H1 (cell line): Measurements from ENCODE around the gene STARD13. TPM values are rescaled to one million over a fixed set of nuclear protein-coding genes. Genes with fewer than 3 reads are reported as not detected.

Source experiments
- CTCF ChIA-PET: fragments of 300-600 bp; sonication (Branson Sonifier 250); formaldehyde crosslinking; loops from one replicate; lab custom pipeline; 2021; ENCODE audit not compliant: partially characterized antibody; lab: Charles Lee
- POLR2A ChIA-PET: fragments of 300-600 bp; sonication (Branson Sonifier 250); formaldehyde crosslinking; loops from one replicate; lab custom pipeline; 2021; ENCODE audit warnings: inconsistent platforms; ENCODE audit not compliant: partially characterized antibody; lab: Charles Lee
- DNase-seq, 2 experiments: peaks; one replicate each; pipeline versions ENCODE4 v3.0.0 to v3.0.0-alpha.2; 2010 to 2022; ENCODE audit warnings: low spot score in 2 of 2, low read depth in 1 of 2, mixed read lengths in 1 of 2
- FAIRE-seq: peaks from 2 replicates; lab custom pipeline; 2011; peaks lifted over from hg19 to GRCh38; lab: Jason Lieb, UNC
- H2AFZ ChIP-seq: 2 replicates; pipeline ENCODE4 v1.8.1; 2012; ENCODE audit warnings: low read length, inconsistent platforms
- H2AK5ac ChIP-seq: 2 replicates; pipeline ENCODE4 v1.6.1; 2013; ENCODE audit warnings: low read depth, low read length
- H2BK120ac ChIP-seq: replicated peaks from 2 replicates; pipeline ENCODE3; 2013; ENCODE audit warnings: low read depth, low read length, inconsistent platforms
- H2BK12ac ChIP-seq: 2 replicates; pipeline ENCODE4 v1.6.1; 2013; ENCODE audit warnings: low read depth, low read length
- H2BK15ac ChIP-seq: 2 replicates; pipeline ENCODE4 v1.6.1; 2013; ENCODE audit warnings: low read length
- H2BK20ac ChIP-seq: 2 replicates; pipeline ENCODE4 v1.6.1; 2013; ENCODE audit warnings: low read length
- H2BK5ac ChIP-seq: 2 replicates; pipeline ENCODE4 v1.6.1; 2013; ENCODE audit warnings: low read depth, low read length
- H3K14ac ChIP-seq: 2 replicates; pipeline ENCODE4 v1.6.1; 2013; ENCODE audit warnings: inconsistent platforms; ENCODE audit not compliant: insufficient read length
- H3K18ac ChIP-seq: 2 replicates; pipeline ENCODE4 v1.6.1; 2013; ENCODE audit warnings: low read length; ENCODE audit errors: extremely low read depth
- H3K23ac ChIP-seq: 2 replicates; pipeline ENCODE4 v1.6.1; 2013; ENCODE audit warnings: inconsistent platforms; ENCODE audit not compliant: insufficient read length
- H3K23me2 ChIP-seq: 2 replicates; pipeline ENCODE4 v1.6.1; 2013; ENCODE audit warnings: low read depth, low read length
- H3K27ac ChIP-seq: 2 replicates; pipeline ENCODE4 v1.6.1; 2011; ENCODE audit warnings: low read depth, low read length, inconsistent platforms
- H3K27me3 ChIP-seq, 4 experiments: replicated peaks in 1 of 4; 1 replicate in 1 of 4; 2 replicates in 3 of 4; pipeline versions ENCODE4 v1.6.1 to v1.8.1; 2011 to 2013; ENCODE audit warnings: low read length in 3 of 4, mild to moderate bottlenecking in 3 of 4, inconsistent platforms in 2 of 4, mixed read lengths in 2 of 4, moderate library complexity in 1 of 4; ENCODE audit not compliant: control insufficient read depth in 3 of 4, insufficient read depth in 3 of 4; ENCODE audit errors: extremely low read depth in 1 of 4
- H3K36me3 ChIP-seq, 4 experiments: 2 replicates each; pipeline versions ENCODE4 v1.6.1 to v1.8.1; 2011 to 2013; ENCODE audit warnings: mild to moderate bottlenecking in 4 of 4, low read length in 3 of 4, moderate library complexity in 2 of 4, control low read depth in 1 of 4, inconsistent platforms in 1 of 4; ENCODE audit not compliant: insufficient read depth in 4 of 4, control insufficient read depth in 2 of 4
- H3K4ac ChIP-seq: replicated peaks from 2 replicates; pipeline ENCODE3; 2013; ENCODE audit warnings: low read length, low read depth, mixed read lengths, inconsistent platforms; ENCODE audit not compliant: insufficient read length
- H3K4me1 ChIP-seq, 4 experiments: replicated peaks in 1 of 4; 1 replicate in 1 of 4; 2 replicates in 3 of 4; pipeline versions ENCODE4 v1.6.1 to v1.8.1; 2011 to 2013; ENCODE audit warnings: low read length in 3 of 4, inconsistent platforms in 2 of 4, mixed read lengths in 1 of 4; ENCODE audit not compliant: insufficient read depth in 4 of 4, control insufficient read depth in 3 of 4
- H3K4me2 ChIP-seq, 2 experiments: 2 replicates each; pipeline versions ENCODE4 v1.6.1 to v1.8.1; 2011 to 2013; ENCODE audit warnings: low read depth in 2 of 2, low read length in 2 of 2, control low read depth in 1 of 2, inconsistent platforms in 1 of 2, mild to moderate bottlenecking in 1 of 2; ENCODE audit not compliant: insufficient read depth in 1 of 2
- H3K4me3 ChIP-seq, 4 experiments: fragments of 200-600, 300-600 bp in 1 of 4; sonication (generic), shearing (Covaris generic), sonication (Bioruptor Twin) in 1 of 4; 2 replicates each; pipeline versions ENCODE4 v1.5.1 to v1.8.1; 2011 to 2016; ENCODE audit warnings: low read length in 4 of 4, low read depth in 3 of 4, control low read depth in 2 of 4, inconsistent platforms in 2 of 4, mild to moderate bottlenecking in 2 of 4, mixed read lengths in 1 of 4, moderate library complexity in 1 of 4; ENCODE audit not compliant: insufficient read depth in 2 of 4; ENCODE audit errors: extremely low read depth in 1 of 4
- H3K56ac ChIP-seq: replicated peaks from 2 replicates; pipeline ENCODE3; 2013; ENCODE audit warnings: low read depth, mild to moderate bottlenecking, mixed read lengths, low read length, inconsistent platforms; ENCODE audit not compliant: insufficient read length
- H3K79me1 ChIP-seq: 2 replicates; pipeline ENCODE4 v1.6.1; 2013; ENCODE audit warnings: low read depth, low read length, control low read depth
- H3K79me2 ChIP-seq, 2 experiments: 2 replicates each; pipeline versions ENCODE4 v1.6.1 to v1.8.1; 2012 to 2013; ENCODE audit warnings: low read length in 2 of 2, mild to moderate bottlenecking in 2 of 2, inconsistent platforms in 1 of 2; ENCODE audit not compliant: insufficient read depth in 2 of 2, control insufficient read depth in 1 of 2
- H3K9ac ChIP-seq, 4 experiments: replicated peaks in 1 of 4; 1 replicate in 1 of 4; 2 replicates in 3 of 4; pipeline versions ENCODE4 v1.6.1 to v1.8.1; 2011 to 2013; ENCODE audit warnings: low read depth in 3 of 4, low read length in 3 of 4, control low read depth in 2 of 4, mild to moderate bottlenecking in 2 of 4, moderate library complexity in 2 of 4, inconsistent platforms in 1 of 4; ENCODE audit errors: extremely low read depth in 1 of 4
- H3K9me3 ChIP-seq, 2 experiments: 2 replicates each; pipeline versions ENCODE4 v1.6.1 to v1.8.1; 2012 to 2013; ENCODE audit warnings: mild to moderate bottlenecking in 2 of 2, moderate library complexity in 2 of 2, control low read depth in 1 of 2, inconsistent platforms in 1 of 2, low read depth in 1 of 2, low read length in 1 of 2, mixed read lengths in 1 of 2; ENCODE audit not compliant: insufficient read depth in 2 of 2
- H4K20me1 ChIP-seq, 2 experiments: replicated peaks in 1 of 2; 2 replicates each; pipeline versions ENCODE3 to v1.8.1; 2011 to 2013; ENCODE audit warnings: inconsistent platforms in 2 of 2, low read length in 2 of 2, mild to moderate bottlenecking in 1 of 2; ENCODE audit not compliant: insufficient read depth in 2 of 2, control insufficient read depth in 1 of 2
- H4K5ac ChIP-seq: 2 replicates; pipeline ENCODE4 v1.6.1; 2013; ENCODE audit warnings: low read length, low read depth, mixed read lengths, inconsistent platforms; ENCODE audit not compliant: insufficient read length
- H4K8ac ChIP-seq: 2 replicates; pipeline ENCODE4 v1.8.0; 2013; ENCODE audit warnings: mild to moderate bottlenecking, moderate library complexity, low read length, inconsistent platforms; ENCODE audit not compliant: insufficient read depth; ENCODE audit errors: extremely low read depth
- H4K91ac ChIP-seq: replicated peaks from 2 replicates; pipeline ENCODE3; 2013; ENCODE audit warnings: low read length, mixed read lengths, inconsistent platforms; ENCODE audit not compliant: insufficient read length
- CBX8 ChIP-seq: fragments of 300-800, 300-1000 bp; sonication (generic); IDR thresholded peaks from 2 replicates; pipeline ENCODE4 v1.7.1; 2016; ENCODE audit warnings: low read depth, low read length, borderline replicate concordance
- CTBP2 ChIP-seq: IDR thresholded peaks from 2 replicates; pipeline ENCODE4 v1.7.0; 2011; ENCODE audit warnings: borderline replicate concordance, mild to moderate bottlenecking, moderate library complexity, mixed read lengths, low read length; ENCODE audit not compliant: insufficient read depth, insufficient read length
- FOSL1 ChIP-seq: IDR thresholded peaks from 2 replicates; pipeline ENCODE4 v1.6.1; 2011; ENCODE audit warnings: mild to moderate bottlenecking, low read depth, low read length, moderate library complexity; ENCODE audit not compliant: insufficient read depth
- HDAC6 ChIP-seq: IDR thresholded peaks from one replicate; pipeline ENCODE4 v1.7.1; 2012; ENCODE audit warnings: low read depth, mild to moderate bottlenecking, inconsistent platforms, low read length, moderate library complexity
- RBBP5 ChIP-seq: IDR thresholded peaks from 2 replicates; pipeline ENCODE4 v1.7.1; 2012; ENCODE audit warnings: low read depth, mild to moderate bottlenecking, inconsistent platforms, low read length, moderate library complexity, borderline replicate concordance
- RFX5 ChIP-seq: IDR thresholded peaks from 2 replicates; pipeline ENCODE4 v1.6.1; 2011; ENCODE audit warnings: low read depth, low read length, improper control_type of control experiment, borderline replicate concordance
- TEAD4 ChIP-seq: IDR thresholded peaks from 2 replicates; pipeline ENCODE4 v1.6.1; 2012; ENCODE audit warnings: low read depth, low read length, inconsistent platforms, mixed read lengths
- WGBS, 2 experiments: shearing (Covaris generic) in 1 of 2; methylation state at CpG; one replicate each; pipeline versions ENCODE4 v1.1.6 to v1.1.7; 2013 to 2015; ENCODE audit warnings: low lambda C conversion rate in 2 of 2, mixed read lengths in 2 of 2, inconsistent platforms in 1 of 2, low coverage in 1 of 2, missing lambda C conversion rate in 1 of 2; ENCODE audit not compliant: insufficient replicate concordance in 2 of 2, insufficient coverage in 1 of 2, insufficient read length in 1 of 2; ENCODE audit errors: extremely low coverage in 1 of 2, missing lambda C conversion rate in 1 of 2; 5-methylcytosine and 5-hydroxymethylcytosine counted together
- polyA plus RNA-seq, 7 experiments: library from polyadenylated mRNA; depleted of rRNA in 3 of 7; stranded (reverse) in 5 of 7; unstranded in 2 of 7; fragments of >200 nt in 5 of 7; fragments of 200-250 nt in 2 of 7; gene quantifications; 1 replicate in 5 of 7; 2 replicates in 1 of 7; 4 replicates in 1 of 7; pipeline versions ENCODE4 v1.2.1 to v1.2.3, GENCODE V29; 2011 to 2013; ENCODE audit warnings: missing spikeins in 2 of 7, mixed read lengths in 2 of 7
- total RNA-seq: library from RNA; stranded (reverse); fragmentation: NEBNext Ultra II Directional; extraction: Animal tissue kit (Norgen Biotek cat#: 25700); gene quantifications from 2 replicates; pipeline ENCODE4 v1.2.1, GENCODE V29; 2021
- TF ChIP-seq, protein P1 (sequence below): IDR thresholded peaks from 2 replicates; pipeline ENCODE4 v1.6.1; 2012; ENCODE audit warnings: inconsistent platforms
- TF ChIP-seq, protein P2 (sequence below): IDR thresholded peaks from 2 replicates; pipeline ENCODE4 v1.6.1; 2011; ENCODE audit warnings: low read length, improper control_type of control experiment

STARD13 gene
- total and polyA plus RNA-seq, 2 of the 8 experiments (the other 6 are each of a cell fraction or from before 2014, with no cell fraction given): 0.82 to 2.9 TPM

DNA sequence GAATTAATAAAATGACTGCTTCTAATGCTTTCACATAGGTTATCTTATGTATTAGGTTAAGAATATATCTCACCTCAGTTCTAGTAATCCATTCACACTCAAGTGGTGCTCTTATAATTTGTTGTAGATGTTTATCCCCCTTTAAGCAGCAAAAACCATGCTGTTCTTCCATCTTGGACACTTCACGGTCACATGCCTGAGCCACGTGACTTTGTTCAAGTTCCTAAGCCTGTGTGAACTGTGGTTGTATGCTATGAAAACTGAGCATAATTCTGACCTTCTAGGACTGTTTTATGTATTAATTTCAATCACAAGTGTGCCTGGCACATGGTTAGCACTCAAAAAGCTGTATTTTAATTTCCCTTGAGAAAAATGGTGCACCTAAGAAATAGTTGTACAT, 41.2 kb upstream of the STARD13 start:
- H4K20me1 ChIP-seq: no peaks in the 10 kb centered on the region
- no peak overlapping the region for H2BK20ac ChIP-seq
- no peak overlapping the region for H4K5ac ChIP-seq
- no peak overlapping the region for H2BK120ac ChIP-seq
- no peak overlapping the region for H3K23ac ChIP-seq
- H3K79me2 ChIP-seq: no peaks in the 10 kb centered on the region
- no peak overlapping the region for H3K18ac ChIP-seq
- no peaks in the 10 kb centered on the region for H3K36me3 ChIP-seq
- peaks cover 0 to 3% (median 0%) of the 10 kb centered on the region in 4 experiments; a peak in 1 of 7 replicates for H3K4me1 ChIP-seq
- H4K91ac ChIP-seq: no peak overlapping the region
- DNase-seq (no peak), FAIRE-seq (no peak)
- no peak overlapping the region for H2BK12ac ChIP-seq
- H3K56ac ChIP-seq: no peak overlapping the region
- H3K14ac ChIP-seq: no peak overlapping the region
- no peak overlapping the region for H4K8ac ChIP-seq
- H3K4ac ChIP-seq: no peak overlapping the region
- no peaks in the 10 kb centered on the region for H3K9me3 ChIP-seq
- no peaks in the 10 kb centered on the region for H3K23me2 ChIP-seq
- peak overlapping the region; percentile 36; the same call in 1 of the 2 replicates for H2AFZ ChIP-seq
- no peak overlapping the region for H2BK15ac ChIP-seq
- no peak overlapping the region for H2AK5ac ChIP-seq
- H3K27me3 ChIP-seq: no peaks in the 10 kb centered on the region
- H2BK5ac ChIP-seq: no peak overlapping the region
- no peak overlapping the region for H3K4me3 ChIP-seq
- no peak overlapping the region for H3K4me2 ChIP-seq
- POLR2A ChIA-PET: interaction anchor here (0.6 kb wide), 1 partner anchor 163 kb away, joined by 3 read pairs; no protein-coding TSS in a partner anchor
- no peak overlapping the region for H3K9ac ChIP-seq
- CTCF ChIA-PET: no interaction called here
- 90% methylated on average over 2 of the region's 2 CpGs; no CpG with 5 or more reads in 1 of the 2 experiments for WGBS, 2 experiments
- no peaks in the 10 kb centered on the region for H3K79me1 ChIP-seq
- no peak overlapping the region for H3K27ac ChIP-seq
- TF ChIP-seq FOSL1: no peak
- TF ChIP-seq, protein P1, sequence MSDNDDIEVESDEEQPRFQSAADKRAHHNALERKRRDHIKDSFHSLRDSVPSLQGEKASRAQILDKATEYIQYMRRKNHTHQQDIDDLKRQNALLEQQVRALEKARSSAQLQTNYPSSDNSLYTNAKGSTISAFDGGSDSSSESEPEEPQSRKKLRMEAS: no peak
- TF ChIP-seq CBX8: no peak
- no peak for TF ChIP-seq TEAD4
- no peak for TF ChIP-seq CTBP2
- no peak for TF ChIP-seq HDAC6
- TF ChIP-seq RFX5: no peak
- TF ChIP-seq, protein P2, sequence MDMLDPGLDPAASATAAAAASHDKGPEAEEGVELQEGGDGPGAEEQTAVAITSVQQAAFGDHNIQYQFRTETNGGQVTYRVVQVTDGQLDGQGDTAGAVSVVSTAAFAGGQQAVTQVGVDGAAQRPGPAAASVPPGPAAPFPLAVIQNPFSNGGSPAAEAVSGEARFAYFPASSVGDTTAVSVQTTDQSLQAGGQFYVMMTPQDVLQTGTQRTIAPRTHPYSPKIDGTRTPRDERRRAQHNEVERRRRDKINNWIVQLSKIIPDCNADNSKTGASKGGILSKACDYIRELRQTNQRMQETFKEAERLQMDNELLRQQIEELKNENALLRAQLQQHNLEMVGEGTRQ: no peak
- no peak for TF ChIP-seq RBBP5
